Measurements from ENCODE around the gene BIRC7.
"Not testable (repeated sequence)": the region's sequence is repeated elsewhere in the genome, so short reads cannot be mapped to it uniquely, and the experiment has no call there.

The BIRC7 gene

DNA sequence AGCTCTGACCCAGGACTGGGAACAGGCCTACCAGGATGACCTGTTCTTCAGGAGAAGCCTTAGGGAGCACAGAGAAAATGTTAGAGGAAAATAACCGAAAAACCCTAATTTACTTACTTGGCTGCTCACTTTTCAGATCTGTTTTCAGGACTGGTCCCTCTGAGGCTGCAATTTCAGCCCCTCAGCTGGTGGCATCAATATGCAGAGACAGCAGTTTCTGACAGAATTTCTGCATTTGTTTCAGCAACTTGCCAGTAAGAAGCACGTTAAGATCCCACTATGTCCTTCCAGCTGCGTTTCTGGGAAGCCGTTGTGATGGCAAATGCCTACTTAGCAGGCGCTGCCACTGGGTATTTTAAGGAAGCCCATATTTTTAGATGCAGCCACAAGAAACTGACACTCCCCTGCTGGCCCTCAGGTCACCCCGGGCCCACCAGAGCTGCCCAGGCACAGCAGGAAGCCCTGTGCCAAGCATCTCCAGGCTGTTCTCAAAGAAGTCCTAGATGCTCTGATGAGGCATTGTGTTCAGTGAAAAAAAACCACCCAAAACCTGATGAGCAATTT is 27.3 kb upstream of the BIRC7 start:
- DNase-seq = no peak

DNA sequence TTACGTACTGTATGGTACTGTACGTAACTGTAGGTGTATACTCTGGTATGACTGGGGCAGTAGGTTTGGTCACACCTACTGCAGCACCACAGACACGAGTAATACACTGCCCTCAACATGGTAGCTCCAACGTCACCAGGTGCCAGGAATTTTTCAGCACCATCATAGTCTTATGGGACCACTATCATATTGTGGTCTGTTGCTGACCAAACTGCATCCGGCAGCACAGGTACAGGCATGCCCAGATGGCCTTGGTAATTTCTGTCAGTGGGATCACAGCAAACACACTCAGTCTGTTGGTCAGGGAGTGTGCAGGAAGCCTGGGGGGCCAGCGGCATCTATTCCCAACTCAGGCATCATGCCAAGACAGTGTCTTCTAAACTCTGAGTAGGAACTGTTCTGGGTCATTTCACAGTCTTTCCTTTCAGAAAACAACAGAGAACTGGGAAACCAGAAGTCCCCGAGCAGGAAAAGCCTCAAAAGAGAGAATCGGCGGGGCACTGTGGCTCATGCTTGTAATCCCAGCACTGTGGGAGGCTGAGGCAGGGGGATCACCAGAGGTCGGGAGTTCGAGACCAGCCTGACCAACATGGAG is 25.6 kb upstream of the BIRC7 start:
- DNase-seq = no peak

DNA sequence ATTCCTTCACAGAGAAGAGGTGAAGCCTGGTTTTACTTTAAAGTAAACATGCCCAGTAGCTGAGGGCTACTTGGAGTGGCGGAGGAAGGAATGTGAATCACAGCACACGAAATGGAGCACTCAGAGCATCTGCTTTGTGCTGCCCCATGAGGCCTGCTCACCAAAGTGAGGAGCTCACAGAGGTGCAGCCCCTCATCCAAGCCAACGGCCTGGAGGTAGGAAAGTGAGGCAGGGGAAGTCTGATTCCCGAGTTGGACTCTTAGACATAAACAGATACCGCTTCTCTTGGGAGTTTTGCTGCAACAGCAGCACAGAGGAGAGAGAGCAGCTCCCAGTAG is 23.3 kb upstream of the BIRC7 start:
- no peak for DNase-seq

DNA sequence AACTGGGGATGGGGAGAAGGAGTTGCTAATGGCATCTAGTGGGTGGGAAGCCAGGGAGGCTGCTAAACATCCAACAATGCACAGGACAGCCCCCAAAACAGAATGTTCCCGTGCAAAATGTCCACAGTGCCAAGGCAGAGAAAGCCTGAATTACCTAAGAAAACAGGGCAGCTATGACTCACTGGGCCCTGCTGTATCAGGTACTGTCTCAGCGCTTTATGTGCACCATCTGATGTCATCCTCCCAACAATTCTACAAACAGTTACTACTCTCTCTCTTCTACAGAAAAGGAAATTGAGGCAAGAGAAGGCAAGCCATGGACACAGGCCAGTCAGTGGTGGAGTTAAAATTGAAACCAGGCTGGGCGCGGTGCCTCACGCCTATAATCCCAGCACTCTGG is 22.9 kb upstream of the BIRC7 start:
- no peak for DNase-seq

DNA sequence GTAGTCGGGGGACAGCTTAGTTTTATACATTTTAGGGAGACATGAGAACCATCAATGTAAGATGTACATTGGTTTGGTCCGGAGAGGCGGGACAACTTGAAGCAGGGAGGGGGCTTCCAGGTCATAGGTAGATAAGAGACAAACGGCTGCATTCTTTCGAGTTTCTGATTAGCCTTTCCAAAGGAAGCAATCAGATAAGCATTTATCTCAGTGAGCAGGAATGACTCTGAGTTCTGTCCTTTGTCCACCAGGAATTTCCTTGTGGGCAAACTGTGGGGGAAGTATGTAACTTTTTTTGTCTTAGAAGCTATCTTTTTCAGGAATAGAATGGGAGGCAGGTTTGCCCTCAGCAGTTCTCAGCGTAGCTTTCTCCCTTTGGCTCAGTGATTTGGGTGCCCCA is 21.2 kb upstream of the BIRC7 start:
- DNase-seq = no peak

DNA sequence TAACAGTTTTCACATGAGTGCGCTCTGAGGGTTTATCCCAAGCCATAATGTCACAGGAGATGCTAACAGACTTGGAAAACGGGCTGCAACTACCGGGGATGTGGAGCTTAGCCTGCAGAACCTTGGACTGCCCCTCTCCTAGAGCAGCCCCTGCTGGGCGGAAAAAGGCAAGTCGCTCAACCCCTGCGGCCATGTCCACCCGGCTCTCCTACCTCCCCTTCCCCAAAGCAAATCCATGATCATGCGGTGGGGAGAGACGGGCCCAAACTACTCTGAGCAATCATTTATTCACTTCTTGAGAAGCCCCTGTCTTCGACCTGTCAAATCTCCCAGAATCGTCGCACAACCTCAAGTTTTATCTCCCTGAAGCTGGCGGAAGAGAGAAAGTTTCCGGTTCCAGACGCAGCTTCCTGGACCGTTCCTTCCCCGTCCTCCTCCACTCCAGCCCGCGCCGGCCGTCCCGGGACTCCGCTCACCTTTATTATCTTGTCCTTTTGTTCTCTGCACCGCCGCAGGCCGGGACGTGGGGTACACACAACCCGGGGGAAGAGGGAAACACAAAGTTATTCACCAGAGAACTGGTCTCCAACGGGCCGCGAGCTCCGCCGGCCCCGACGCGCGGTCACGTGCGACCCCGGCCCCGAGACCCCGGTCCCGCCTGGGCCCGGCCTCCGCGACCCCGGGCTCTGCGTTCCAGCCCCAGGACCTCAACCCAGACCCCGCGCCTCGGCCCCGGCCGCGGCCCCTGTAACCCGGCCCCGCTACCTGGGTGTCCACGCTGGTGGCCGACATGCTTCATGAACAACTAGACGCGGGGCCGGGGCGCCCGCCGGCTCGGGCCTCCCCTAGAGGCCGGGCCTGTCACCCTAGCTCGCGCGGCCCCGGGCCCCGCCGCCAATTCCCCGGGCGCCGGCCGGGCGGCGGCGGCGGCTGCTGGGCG is 20.3 kb upstream of the BIRC7 start:
- DNase-seq = no peak

DNA sequence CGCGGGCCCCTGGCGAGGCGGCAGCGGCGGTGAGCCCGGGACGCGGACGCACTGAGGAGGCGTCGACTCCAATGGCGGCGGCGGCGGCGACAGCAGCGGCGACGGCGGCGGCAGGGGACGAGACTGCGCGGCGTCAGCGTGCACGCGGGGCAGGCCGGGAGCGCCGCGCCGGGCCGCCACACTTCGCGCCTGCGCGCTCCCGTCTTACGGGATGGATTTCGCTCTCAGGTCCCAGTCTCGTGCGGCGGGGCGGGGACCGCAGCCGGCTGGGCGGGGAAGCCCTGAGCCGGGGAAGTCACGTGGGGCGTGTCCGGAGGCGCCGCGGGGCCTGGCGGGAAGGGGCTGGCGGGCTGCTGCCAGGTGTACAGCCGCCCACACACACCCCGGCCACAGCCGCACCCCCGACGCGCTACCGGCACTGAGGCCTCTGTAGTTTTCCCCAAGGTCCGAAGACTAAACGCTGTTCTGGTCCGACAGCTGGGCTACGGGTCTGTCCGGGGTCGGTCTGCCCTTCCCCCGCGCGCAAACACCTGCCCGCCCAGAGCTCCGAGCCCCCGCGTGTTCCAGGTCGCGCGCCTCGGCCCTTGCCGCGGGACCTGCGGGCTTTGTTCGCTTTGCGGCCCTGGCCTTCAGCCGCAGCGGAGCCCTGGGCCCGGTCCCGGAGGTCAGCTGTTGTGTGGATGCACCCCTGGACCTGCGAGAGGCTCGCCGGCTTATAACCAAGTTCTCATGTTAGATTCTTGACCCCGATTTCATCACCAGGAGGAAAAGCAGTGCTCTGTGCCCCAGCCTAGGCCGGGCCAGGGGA is 19.5 kb upstream of the BIRC7 start, which contains the start of gene YTHDF1:
Gene YTHDF1, minus strand, starts transcription at position 91 of the 808 bp plus-strand sequence. CDS start 239 bp downstream, outside the sequence.
- DNase-seq = peak; percentile 74

DNA sequence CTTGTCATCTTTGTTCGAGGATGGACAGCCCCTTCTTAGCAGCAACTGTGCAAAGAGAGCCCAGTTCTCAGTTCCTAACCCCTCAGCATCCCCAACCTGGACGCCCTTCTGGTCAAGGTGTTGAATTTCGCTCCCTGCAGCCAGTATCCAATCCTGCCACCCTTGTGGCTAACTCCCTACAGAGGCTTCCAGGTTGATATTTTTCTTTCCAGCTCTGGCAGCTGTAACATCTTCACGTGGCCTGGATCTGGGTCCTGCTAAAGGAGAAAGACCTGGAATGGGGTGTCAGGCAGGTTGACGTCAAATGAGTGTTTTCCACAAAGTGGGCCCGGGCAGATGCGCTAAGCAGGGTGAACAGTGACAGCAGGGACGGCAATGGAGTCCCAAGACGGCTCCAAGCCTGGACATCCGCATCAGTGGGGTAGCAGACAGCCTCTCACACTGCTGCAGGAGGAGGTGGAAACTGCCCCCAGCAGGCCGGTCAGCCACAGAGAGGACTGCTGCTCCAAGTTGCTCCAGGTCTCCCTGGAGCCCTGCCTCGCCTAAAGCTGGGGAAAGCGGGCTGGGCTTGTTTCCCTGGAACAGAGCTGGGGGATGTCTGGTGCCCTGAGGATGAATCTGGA is 18.7 kb upstream of the BIRC7 start:
- DNase-seq = no peak

DNA sequence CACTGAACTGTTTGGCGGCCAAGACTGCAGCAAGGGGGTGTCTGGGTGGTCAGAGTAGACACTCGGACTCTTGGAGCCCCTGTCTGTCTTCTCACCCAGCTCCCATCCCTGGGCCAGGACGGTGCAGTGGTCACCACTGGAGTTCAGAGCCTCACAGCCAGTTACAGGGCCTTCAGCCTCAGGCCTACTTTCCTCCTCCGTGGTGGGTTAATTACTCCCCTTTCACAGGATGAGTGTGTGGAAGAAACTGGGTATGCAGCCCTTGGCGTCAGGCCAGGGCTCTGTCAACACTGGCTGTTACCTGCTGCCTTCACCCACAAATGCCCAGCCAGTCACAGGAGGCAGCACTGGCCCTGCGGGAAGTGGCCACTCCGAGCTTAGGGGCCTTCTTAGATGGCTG is 18.0 kb upstream of the BIRC7 start:
- DNase-seq = no peak

DNA sequence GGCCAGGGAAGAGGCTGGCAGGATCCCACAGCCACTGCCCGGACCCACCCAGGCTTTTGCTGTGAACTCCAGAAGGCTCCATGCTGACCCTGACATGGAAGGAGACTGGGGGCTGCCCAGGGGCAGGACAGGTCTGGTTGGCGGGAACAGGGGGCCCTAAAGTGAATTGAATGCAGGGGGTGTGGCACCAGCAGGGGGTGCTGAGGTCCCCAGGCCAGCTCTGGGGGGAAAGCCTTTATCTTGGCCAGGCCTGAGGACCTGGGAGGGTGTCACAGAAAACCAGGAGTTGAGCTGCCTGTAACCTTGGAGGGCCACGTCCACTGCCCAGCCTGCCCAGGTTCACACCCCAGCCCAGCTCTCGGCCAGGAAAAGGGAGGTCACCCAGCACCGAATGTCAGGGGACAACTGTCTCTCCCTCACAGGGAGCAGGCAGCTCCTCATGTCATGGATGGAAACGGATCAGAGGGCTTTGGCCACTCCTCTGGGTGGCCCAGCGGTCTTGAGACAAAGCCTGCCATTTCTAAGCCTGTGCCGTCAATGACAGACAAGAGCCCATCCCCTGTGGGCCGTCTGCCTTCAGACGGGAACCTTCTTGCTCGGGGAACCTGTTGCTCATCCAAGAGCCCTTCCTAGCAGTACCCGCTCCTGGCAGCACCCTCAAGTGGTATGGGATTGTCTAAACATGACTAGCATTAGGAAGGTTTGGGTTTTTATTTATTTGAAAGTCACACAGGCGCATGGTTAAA is 16.8 kb upstream of the BIRC7 start:
- no peak for DNase-seq

DNA sequence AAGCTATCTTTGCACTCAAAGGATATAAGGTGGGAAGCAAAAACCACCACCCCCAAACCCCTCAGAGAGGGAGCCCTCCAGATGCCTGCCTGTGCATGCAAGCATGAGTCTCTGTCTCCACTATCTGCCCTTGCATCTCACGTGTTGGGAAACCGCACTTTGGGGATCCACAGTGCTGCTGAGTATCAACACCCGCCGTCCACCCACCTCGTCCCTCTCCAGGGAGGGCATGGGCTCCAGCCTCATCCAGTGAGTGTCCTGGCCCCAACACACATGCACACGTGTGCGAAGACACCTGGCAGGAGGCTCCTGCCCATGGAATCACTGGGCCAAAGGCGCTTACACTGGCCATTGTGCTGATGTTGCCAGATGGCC is 16.3 kb upstream of the BIRC7 start:
- no peak for DNase-seq

DNA sequence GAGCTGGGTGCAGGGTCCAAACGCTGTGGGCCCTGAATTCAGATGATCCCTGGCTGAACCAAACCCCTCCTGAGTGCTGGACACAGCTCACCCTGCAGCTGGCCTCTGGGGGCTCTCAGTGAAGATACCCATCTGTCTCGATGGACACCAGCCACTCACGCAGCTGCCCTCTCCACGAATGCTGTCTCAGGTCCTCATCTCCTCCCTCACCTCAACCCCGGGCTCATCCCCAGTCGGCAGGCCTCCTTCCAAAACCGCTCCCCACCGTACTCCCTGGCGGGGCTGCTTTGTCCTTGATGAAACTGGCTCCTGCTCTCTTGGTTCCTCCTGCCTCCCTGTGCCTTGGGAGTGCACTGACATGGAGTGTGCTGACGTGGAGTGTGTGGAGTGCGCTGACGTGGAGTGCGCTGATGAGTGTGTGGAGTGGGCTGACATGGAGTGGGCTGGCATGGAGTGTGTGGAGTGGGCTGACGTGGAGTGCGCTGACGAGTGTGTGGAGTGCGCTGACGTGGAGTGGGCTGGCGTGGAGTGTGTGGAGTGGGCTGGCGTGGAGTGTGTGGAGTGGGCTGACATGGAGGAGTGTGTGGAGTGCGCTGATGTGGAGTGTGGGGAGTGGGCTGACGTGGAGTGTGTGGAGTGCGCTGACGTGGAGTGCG is 15.7 kb upstream of the BIRC7 start:
- no peak for DNase-seq

DNA sequence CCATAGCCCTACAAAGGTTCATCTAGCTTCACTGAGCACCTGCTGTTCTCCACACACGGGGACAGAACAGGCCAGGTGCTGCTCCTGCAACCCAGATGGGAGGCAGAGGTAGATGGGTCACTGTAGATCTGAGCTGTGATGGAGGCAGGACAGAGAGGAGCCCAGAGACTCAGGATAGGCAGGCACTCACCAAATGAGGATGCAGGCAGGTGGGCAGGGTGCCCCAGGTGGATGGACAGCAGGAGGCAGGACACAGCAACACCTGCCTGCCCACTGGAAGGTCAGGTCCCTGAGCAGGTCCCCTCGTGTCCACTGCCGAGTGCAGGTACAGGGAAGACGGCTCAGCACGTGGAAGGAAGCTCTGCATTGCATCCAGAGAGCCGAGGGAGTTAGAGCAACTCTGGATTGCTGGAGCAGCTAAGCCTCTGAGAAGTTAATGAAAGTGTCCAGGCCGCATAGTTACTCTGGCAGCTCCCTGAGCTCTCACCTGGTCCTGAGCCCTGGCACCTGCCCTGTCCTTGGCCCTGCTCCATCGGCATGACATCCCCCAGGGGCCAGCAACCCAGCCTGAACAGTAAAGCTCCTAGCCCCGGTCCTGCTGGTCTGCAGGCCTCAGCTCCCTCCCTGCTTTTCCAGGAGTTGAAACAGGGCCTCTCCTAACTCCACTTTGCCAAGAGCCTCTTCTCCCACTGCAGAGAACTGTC is 14.9 kb upstream of the BIRC7 start:
- DNase-seq = no peak

DNA sequence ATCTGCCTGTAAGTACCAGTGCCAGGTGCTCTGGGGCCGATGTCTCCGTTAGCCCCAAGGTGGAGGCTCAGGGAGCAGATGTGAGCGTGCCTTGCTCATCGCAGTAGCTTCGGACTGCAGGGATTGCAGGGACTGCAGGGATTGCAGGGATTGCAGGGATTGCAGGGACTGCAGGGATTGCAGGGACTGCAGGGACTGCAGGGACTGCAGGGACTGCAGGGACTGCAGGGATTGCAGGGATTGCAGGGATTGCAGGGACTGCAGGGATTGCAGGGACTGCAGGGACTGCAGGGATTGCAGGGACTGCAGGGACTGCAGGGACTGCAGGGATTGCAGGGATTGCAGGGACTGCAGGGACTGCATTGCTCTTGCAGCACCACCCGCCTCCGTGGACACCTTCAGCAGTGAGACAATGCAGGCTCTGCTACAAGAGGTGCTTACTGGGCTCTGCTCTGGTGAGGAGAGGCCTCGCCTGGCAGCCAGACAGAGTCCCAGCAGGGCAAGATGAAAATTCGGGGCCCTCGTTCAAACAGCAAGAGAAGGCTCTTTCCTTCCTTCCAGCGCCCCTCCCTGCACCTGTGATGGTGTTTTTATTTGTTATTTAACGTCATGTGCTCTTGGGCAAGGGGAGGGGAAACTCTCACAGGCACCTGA is 14.2 kb upstream of the BIRC7 start:
- not testable (repeated sequence) for DNase-seq

DNA sequence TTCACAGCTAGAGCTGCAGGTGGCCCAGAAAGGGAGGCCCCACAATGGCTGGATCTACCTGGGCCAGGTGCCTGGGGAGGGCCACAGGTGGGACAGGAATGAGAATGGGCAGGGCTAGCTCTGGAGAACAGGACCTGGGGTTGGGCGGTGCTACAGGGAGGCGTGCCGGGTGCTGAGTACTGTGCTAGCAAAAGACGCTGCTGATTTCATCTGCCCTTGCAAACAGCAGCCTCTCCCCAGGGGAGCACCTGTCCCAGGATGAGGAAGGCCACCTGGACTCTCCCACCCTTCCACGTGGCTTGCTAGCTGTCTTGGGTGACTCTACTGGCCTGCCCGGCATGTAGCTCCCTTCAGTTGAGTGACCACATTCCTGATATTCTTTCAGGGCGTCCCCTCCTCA is 13.2 kb upstream of the BIRC7 start:
- no peak for DNase-seq

DNA sequence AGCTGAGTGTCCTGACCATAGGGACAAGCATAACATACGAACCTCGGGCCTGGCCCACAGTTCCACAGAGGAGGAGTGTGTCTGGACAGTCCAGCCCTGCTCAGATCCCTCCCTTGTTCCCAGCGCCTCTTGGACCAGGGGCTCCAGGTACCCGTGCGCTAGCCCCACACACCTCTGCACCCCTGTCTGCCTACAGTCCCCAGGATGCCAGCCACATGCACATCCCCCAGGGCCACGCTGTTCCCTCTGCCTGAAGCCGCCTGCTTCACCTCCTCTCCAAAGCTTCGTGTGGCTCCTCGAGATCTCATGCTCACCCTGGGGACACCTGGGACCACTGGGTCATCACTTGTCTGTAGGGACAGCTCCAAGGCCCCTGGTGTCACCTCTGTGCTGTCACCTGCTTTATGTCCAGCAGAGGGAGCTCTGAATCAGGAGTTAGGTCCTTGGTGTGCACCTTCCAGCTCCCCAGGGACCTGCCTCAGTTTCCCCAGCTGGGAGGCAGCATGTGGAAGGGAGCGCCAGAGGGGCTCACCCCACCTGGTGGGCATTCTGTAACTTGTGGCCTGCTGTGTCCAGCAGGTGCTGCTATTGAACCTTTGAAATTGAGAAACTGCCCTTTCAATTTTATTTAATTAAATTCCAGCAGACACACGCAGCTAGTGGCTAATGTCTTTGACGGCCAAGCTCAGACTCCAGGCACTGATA is 12.4 kb upstream of the BIRC7 start:
- peak; percentile 21 for DNase-seq

DNA sequence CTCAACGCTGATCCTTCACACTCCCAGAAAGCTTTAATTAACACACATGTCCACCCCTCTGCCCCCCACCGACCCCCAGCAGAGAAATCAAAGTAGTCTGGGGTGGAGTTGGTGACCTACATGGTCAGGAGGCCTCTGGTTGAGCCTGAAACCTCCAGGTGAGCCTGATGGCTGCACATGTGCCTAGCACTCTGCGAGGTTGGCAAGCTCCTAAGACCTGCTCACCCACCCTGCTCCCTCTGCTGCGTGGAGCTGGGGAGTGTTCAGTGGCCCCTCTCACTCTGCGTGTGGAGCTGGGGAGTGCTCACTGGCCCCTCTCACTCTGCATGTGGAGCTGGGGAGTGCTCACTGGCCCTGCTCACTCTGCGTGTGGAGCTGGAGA is 11.9 kb upstream of the BIRC7 start:
- DNase-seq = no peak

DNA sequence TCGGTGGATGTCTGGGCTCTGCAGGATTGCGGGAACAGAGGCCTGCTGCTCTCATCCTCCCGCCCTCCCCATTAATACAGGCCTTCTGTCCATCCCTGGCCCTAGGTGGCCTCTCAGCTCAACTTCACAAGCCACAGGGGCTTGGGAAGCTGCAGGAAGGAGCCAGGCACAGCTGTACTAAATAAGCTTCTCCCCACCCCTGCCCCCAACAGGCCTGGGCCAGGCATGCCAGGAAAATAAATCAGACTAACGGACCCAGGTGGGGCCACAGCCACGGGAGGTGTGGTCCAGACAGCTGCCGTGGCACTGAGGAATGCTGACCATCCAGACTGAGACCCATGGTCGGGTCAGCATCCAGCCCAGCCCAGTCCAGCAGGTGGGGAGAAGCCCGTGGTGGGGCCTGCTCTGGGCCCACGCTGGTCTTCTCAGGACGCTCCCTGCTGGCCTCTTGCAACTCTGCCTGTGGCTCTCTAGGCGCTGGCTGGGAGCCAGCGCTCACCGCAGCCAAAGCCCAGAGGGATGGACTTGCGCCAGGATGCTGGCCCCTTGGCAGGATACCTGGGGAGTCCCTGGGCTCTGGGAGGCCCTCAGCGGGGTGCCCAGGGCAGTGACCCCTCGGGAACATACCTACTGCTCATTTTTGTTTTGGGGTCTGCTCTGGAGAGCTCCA is 11.2 kb upstream of the BIRC7 start:
- DNase-seq = no peak

DNA sequence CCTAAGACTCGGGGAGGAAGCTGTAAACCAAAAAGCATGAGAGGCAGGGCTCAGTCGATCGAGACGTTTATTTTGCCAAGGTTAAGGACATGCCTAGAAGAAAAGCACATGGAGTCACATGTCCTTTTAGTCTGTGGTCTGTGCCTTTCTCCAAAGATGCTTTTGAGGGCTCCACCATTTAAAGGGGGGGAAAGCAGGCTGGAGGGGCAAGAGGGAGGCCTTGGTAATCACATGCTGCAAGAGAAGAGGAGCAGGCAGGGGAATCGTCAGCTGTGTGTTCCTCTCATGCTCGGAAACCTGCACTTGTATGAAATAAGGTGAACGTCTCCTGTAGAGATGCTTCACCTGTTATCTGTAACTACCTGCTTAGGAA is 10.6 kb upstream of the BIRC7 start:
- DNase-seq = no peak

Data from amniotic stem cell (primary cell).